ENCODE data around the gene SLC4A3.

SLC4A3 gene

GRCh38 chr2:219612577-219613286 is 14.7 kb upstream of the SLC4A3 start:
- DNase-seq, result no peak

DNA sequence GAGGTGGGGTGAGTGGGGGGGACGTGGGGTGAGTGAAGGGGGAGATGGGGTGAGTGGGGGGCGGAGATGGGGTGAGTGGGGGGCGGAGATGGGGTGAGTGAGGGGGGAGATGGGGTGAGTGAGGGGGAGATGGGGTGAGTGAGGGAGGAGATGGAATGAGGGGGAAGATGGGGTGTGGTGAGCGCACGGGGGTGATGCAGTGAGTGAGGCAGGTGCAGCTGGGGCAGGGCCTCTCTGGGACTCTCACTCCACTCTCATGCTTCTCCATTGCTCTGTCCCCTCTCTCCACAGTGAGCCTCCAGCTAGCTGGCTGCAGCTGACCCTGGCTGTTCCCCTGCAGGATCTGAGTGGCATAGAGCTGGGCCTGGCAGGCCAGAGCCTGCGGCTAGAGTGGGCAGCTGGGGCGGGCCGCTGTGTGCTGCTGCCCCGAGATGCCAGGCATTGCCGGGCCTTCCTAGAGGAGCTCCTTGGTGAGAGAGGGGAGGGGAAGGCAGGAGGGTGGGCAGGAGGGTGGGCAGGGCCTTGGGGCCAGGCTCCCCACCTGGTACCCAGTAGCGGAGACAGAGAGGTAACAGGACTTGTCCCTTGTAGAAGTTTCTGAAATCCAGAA is 13.9 kb upstream of the SLC4A3 start:
- no peak for DNase-seq

GRCh38 chr2:219614076-219614860 is 13.2 kb upstream of the SLC4A3 start:
- no peak for DNase-seq

DNA sequence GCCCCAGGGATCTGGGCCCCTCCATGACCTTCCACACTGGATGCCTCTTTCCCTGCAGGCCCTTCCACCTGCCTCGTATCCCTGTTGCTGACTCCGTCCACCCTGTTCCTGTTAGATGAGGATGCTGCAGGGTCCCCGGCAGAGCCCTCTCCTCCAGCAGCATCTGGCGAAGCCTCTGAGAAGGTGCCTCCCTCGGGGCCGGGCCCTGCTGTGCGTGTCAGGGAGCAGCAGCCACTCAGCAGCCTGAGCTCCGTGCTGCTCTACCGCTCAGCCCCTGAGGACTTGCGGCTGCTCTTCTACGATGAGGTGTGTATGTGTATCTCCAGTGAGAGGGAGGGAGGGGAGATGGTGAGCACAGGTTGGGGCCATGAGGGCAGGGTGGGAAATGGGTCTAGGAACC is 12.4 kb upstream of the SLC4A3 start:
- no peak for DNase-seq

- DNase-seq, result no peak
Observed at GRCh38 chr2:219615894-219616293, 11.5 kb upstream of the SLC4A3 start.

GRCh38 chr2:219616550-219616949 is 10.9 kb upstream of the SLC4A3 start:
- DNase-seq, result no peak

GRCh38 chr2:219618733-219619122 is 8.7 kb upstream of the SLC4A3 start:
- no peak for DNase-seq

GRCh38 chr2:219619235-219619634 is 8.2 kb upstream of the SLC4A3 start:
- DNase-seq, result no peak

- DNase-seq, result no peak
Observed at GRCh38 chr2:219620546-219620945, 6.9 kb upstream of the SLC4A3 start.

DNA sequence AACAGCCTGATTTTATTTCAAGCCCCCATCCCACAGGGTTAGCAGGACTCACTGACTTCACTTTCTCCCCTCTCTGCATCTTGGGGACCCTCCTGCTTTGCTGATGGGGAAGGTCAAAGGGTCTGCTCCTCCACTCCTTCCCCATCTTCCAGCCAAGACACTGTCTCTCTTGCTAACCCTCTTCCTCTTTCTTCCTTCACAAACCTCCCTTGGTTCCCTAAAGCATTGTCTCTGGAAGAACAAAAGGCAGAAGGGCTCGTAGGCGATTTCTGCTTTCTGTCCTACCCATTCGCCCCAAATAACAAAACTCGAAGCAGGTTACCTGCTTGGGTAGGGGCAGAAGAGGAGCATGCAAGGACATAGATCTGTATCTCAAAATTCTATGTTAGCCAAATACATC is 5.5 kb upstream of the SLC4A3 start:
- DNase-seq, result no peak

- DNase-seq, result no peak
Observed at GRCh38 chr2:219622472-219622871, 5.0 kb upstream of the SLC4A3 start.

GRCh38 chr2:219624565-219624964 is 2.9 kb upstream of the SLC4A3 start:
- DNase-seq, result no peak

DNA sequence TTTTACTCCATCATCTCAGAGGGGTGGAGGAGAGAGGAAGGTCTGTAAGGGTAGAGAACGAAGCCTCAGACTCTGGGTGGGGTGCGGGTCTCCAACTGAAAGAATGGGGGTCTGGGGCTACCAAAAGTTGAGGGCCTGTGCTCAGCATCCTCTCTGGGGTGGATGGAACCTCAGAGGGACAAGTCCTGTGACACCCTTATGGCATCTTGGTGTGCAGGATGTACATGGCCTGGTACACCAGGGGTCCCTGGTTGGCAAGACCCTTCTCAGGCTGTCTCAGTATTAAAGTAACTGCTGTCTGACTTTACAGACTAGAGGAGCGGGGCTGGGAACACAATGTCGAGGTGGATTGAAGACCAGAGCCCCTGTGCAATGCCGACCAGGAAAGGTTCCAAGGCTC is 2.3 kb upstream of the SLC4A3 start:
- DNase-seq, result no peak

DNA sequence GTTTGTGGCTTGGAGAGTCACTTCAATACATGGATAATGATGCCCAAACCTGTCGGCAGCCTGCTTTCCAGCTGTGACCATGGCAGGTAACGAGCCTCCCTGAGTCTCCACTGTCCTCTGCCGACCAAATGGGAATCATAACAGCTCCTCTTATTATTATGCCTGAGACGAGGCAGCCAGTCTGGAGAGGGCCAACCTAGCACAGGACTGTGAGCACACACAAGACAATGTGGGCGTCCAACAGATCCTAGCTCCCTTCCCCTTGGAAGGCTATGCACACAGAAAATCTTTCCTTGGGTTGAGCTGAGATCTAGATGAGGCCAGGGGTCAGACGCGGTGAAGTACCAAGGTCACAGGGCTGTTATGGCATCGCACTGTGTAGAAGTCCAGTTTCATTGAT is 890 bp upstream of the SLC4A3 start:
- DNase-seq, result no peak

DNA sequence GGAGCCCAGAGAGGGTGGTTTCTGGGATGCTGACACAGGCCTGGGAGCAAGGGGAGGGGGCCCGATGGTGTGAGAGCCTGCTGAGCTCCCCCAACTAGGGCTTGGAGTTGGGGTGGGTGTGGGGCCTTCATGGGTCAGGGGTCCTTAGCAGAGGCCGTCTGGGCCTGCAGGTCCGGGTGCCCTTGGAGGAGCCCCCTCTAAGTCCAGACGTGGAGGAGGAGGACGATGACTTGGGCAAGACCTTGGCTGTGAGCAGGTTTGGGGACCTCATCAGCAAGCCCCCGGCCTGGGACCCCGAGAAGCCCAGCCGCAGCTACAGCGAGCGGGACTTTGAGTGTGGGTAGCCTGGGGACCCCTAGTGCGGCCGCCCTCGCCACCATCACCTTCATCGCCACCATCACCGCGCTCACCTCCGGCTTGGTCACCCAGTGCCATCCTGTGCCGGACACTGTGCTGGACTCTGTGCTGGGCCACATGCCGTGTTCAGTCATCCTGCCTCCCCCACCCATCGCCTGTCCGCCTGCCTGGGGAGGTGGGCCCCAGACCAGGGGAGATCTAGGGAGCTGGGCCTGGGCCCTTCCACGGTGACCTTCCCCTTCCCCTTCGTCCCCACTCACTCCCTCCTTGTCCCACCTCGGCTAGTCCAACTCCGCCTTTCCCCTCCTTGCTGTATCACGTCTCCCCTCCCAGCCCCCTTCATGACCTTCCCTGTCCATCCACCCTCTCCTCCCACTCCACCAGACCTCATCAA is 980 bp downstream of the SLC4A3 start:
- no peak for DNase-seq

DNA sequence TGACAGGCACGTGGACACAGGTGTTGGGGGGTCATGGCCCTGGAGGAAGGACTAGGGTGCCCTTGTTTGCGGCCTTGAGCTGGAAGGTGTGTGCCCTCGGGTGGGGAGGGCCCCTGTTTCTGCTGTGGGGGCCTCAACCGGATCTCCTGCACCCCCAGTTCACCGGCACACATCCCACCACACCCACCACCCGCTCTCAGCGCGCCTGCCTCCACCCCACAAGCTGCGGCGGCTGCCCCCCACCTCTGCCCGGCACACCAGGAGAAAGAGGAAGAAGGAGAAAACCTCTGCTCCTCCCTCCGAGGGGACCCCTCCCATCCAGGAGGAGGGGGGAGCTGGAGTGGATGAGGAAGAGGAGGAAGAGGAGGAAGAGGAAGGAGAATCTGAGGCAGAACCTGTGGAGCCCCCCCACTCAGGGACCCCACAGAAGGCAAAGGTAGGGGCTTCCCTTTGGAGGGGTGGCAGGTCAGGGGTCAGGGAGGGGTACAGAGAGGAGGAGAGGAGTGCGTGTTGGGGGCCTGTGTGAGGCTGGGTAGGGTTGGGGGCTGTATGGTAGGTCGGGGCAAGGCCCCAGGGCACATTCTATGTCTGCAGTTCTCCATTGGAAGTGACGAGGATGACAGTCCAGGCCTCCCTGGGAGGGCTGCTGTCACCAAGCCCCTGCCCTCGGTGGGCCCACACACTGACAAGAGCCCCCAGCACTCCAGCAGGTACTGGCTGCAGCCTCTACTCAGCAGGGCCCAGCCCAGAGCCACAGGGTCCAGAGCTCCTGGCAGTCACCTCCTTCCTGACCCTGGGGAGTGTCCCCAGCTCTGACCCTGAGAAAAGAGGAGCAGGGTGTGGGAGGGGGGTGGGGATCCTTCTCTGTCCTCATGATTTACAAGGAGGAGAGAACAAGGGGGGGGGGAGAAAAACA is 1.8 kb downstream of the SLC4A3 start:
- no peak for DNase-seq

GRCh38 chr2:219629976-219630695 is 2.7 kb downstream of the SLC4A3 start:
- DNase-seq, result no peak

- DNase-seq, result no peak
Observed at GRCh38 chr2:219630770-219631405, 3.5 kb downstream of the SLC4A3 start.

DNA sequence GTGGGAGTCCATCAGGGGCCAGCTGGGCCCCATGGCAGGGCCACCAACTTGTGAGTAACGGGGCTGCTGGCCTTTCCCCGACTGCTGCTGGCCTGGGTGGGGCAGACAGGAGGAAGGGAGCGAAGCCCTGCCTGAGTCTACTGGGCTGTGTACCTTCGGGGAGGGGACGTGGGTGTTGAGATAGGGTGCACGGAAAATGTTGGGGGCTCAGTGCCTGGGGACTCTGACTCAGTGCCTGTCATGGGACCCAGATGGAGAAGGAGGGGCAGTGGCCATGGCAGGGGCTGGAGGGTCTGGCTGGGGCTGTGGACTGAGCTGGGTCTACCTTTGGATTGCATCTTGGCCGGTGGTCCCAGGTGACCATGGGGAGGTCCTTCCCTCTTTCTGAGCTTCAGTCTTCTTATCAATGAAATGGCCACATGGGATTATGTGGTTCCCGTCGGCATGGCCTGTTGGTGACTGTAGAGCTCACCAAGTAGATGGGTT is 4.0 kb downstream of the SLC4A3 start:
- DNase-seq, result no peak

GRCh38 chr2:219631904-219632759 is 4.7 kb downstream of the SLC4A3 start:
- no peak for DNase-seq

All from SHP77 (cell line).